Fibroblast of gingiva (primary cell): ENCODE measurements around the gene TNFAIP8L2.
"Not testable (repeated sequence)": the region's sequence is repeated elsewhere in the genome, so short reads cannot be mapped to it uniquely, and the experiment has no call there.

Experiments used
- DNase-seq: peaks from one replicate; pipeline ENCODE4 v3.0.0-alpha.2; 2011; ENCODE audit warnings: low read depth

TNFAIP8L2 gene

GRCh38 chr1:151146072-151146411, 10.4 kb upstream of the TNFAIP8L2 start:
- DNase-seq: no peak

- peak; percentile 91 for DNase-seq
Observed at GRCh38 chr1:151146412-151147131, 9.9 kb upstream of the TNFAIP8L2 start, which contains the start of gene SEMA6C. Gene SEMA6C (minus strand): TSS chr1:151146631. CDS start chr1:151142621, 4,010 bp downstream.

DNA sequence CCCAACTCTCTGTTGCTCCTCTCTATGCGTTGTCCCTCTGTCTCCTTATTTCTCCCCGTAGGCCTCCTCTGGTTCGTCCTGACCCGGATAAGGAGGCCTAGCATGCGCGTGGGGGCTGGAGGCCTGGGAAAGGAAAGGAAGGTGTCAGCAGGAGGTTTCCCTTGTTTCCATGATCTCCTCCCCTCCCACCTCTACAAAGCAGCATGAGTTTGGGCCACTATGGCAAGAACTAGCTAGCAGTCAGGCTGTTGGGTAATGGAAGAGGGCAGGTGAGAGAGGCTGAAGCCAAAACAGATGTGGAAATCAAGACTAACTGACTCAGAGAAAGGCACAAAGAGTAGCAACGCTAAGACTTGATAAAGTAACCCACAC, 9.3 kb upstream of the TNFAIP8L2 start:
- DNase-seq: no peak

DNA sequence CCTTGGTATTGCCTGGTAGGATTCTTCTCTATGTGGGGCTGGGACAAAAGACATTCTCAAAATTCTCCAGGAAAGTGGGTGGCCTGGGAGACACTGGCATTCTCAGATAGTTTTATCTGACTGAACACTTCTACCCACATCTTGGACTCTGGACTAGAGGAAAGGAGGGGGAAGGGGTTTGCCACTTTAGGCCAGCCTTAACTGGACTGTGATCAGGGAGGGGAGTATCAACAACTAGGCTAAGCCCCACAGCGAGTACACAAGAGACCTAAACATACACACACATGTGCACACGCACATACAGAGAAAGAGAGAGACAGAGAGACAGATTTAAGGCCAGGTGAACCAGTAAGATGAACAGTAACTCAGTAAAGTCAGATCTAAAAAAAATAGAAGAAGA, 8.8 kb upstream of the TNFAIP8L2 start:
- DNase-seq: no peak

GRCh38 chr1:151157067-151157531, 650 bp downstream of the TNFAIP8L2 start:
- no peak for DNase-seq

DNA sequence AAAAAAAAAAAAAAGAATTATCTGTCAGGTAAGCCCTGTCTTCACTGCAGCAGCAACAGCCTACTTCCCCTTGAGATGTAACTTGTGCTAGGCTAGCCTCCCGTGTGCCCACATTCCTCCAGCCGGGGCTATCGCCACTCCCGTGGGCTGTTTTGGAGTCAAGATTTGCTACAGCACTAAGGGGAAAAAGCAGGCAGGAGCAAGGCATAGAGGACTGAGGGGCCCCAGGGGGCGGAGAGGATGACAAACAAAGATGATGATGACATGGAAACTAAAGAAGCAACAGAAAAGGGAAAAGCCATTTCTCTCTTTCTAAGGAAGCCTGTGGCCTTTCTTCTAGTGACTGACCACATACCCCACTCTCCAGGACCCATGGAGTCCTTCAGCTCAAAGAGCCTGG, 1.9 kb downstream of the TNFAIP8L2 start:
- no peak for DNase-seq

DNA sequence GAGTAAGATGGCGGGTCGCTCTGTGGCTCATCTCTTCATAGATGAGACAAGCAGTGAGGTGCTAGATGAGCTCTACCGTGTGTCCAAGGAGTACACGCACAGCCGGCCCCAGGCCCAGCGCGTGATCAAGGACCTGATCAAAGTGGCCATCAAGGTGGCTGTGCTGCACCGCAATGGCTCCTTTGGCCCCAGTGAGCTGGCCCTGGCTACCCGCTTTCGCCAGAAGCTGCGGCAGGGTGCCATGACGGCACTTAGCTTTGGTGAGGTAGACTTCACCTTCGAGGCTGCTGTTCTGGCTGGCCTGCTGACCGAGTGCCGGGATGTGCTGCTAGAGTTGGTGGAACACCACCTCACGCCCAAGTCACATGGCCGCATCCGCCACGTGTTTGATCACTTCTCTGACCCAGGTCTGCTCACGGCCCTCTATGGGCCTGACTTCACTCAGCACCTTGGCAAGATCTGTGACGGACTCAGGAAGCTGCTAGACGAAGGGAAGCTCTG, 2.4 kb downstream of the TNFAIP8L2 start:
- no peak for DNase-seq

DNA sequence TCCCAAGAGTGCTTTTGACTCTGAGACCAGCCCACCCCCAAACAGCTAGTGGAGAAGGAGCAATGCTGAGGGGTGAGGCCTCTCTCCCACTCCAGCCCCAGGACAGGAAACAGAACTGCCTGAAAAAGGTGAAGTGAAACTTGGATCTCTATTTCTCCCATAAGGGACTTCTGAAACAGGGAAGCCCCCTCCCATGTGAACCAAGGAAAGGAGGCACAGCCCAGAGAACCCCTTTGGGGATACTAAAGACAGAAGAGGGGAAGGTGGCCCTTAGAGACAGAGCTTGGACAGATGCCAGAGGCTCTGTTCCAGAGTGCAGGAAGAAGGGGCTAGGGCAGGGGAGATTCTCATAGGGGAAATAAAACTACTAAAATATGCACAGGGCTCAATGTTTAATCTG, 2.9 kb downstream of the TNFAIP8L2 start:
- no peak for DNase-seq

- DNase-seq: peak; percentile 14
Observed at GRCh38 chr1:151164732-151165280, 8.4 kb downstream of the TNFAIP8L2 start.

- DNase-seq: peak; percentile 70
Observed at GRCh38 chr1:151165281-151165737, 8.9 kb downstream of the TNFAIP8L2 start.

DNA sequence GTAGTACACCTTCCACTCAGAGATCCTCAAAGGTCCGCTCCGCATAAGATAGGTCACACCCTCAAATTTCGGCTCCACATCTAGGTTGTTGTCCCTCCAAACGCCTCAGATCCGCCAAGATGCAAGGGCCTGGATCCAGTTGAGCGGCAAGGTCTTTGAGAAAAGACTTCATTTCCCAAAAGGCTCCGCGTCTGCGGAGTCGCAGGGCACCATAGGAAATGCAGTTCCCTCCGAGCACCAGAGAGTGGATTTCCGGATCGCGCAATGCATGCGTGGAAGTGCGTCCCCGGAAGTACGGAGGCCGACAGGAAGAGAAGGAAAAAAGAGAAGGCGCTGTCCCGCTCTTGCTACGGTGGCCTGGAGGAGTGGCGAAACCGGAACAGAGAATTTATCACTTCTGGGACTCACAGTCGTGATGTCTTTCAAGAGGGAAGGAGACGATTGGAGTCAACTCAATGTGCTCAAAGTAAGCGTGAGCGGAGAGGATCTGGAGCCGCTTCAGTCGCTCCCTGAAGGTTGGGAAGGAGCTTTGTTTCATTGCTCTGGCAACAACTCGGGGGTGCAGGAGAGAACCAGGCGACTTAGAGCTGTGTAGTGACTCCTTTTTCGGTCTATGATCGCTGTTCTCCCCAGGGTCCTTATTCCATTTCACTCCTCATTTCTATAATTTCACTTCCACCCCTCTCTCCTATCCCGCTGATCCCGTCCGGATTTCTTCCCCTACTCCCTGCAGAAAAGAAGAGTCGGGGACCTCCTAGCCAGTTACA, 9.5 kb downstream of the TNFAIP8L2 start, which contains the start of the genes LYSMD1 and SCNM1:
TSS of gene LYSMD1 (minus strand) at position 165 of the 767 bp plus-strand sequence. CDS start 644 bp downstream, outside the sequence.
TSS of gene SCNM1 (plus strand) at position 407 of the 767 bp plus-strand sequence. CDS start at position 416, 9 bp downstream.
- DNase-seq: peak; percentile 99

- DNase-seq: peak; percentile 63
Observed at GRCh38 chr1:151166505-151166956, 10.1 kb downstream of the TNFAIP8L2 start.

- no peak for DNase-seq
Observed at GRCh38 chr1:151167116-151167515, 10.7 kb downstream of the TNFAIP8L2 start.

DNA sequence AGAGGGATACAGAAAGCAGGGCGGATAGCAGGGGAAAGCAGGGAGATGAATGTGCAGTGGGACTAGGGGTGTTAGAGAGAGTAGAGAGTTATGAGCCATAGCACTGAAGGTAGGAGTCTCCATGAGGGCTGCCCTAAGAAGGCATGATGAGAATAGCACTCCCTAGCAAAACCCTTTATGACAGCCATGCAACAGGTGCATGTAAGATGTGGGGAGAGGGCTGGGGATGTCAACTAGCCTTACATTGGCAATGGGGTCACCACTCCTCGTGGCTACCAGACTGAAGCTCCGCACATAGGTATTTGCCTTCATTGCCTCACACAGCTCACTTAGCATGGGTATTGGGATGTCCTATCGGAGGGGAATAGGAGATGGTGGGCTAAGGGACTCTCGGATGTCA, 14.7 kb downstream of the TNFAIP8L2 start:
- DNase-seq: no peak

DNA sequence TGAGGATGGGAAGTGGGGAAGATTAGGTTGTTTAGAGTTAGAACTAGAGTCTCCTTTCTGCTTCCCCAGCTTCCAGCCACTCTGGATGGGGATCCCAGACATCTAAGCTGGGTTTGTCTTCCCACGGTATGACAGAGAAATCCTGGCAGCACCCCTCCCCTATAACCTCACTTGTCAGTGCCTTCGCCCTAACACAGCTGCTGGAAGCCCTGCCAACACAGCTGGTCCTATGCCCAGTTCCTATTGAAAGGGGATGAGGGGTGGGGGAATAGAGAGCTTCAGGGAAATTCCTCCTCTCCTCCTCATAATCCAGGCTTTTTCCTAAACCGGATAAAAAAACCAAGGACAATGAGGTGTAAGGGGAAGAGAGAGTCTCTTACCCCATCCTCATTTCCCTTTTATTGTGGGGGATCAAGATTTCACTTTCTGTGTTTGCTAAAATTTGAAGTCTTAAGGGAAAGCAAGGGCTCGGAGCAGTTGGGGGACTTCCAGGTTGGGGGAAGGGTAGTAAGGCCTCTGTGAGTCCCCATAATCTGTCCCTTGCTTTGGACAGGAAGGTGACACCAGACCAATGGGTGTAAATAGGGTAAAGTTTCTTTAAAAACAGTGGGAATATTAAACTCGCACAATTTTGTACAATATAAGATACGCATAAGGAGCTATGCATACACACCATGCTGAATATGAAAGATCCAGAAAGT, 18.7 kb downstream of the TNFAIP8L2 start:
- DNase-seq: no peak

DNA sequence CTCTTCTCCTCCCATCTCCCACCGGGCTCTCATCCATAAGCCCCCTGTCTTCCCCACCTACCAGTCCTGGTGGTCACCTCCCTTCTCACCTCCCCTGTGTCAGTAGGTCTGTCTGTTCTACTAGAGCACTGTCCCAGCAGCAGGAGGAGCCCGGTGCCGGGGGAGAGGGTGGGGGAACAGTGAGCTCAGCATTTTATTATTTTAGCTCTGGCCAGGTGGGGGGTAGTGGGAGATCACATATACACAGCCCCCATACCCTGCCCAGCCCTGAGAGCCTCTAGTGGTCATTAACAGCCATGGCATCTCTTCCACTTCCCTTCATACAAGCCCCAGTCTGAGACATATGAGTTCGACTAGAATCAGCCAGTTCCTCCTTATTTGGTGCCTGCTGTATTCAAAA, 19.4 kb downstream of the TNFAIP8L2 start, which contains the start of gene TMOD4:
TSS of gene TMOD4 (minus strand) at position 119 of the 400 bp plus-strand sequence. CDS start 1,106 bp downstream, outside the sequence.
- no peak for DNase-seq

GRCh38 chr1:151176514-151177045, 20.1 kb downstream of the TNFAIP8L2 start:
- no peak for DNase-seq

GRCh38 chr1:151184211-151184610, 27.8 kb downstream of the TNFAIP8L2 start:
- DNase-seq: no peak

GRCh38 chr1:151187205-151187604, 30.8 kb downstream of the TNFAIP8L2 start:
- DNase-seq: no peak

DNA sequence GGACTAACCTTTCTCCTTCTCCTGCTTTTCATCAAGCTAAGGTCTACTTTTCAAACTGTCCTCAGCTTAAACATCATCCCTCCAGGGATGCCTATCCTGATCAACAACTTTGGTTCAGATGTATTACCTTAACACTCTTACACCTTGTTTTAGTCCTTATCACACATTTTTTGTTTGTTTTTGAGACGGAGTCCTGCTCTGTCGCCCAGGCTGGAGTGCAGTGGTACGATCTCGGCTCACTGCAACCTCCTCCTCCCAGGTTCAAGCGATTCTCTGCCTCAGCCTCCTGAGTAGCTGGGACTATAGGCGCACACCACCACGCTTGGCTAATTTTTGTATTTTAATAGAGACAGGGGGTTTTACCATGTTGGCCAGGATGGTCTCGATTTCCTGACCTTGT, 32.2 kb downstream of the TNFAIP8L2 start:
- not testable (repeated sequence) for DNase-seq
